GM19351 (cell line): ENCODE data around the gene CSNK1A1.
"Not testable (repeated sequence)": the region's sequence is repeated elsewhere in the genome, so short reads cannot be mapped to it uniquely, and the experiment has no call there.

Source experiments
- ATAC-seq: cut with Tn5 transposase; IDR thresholded peaks from one replicate; pipeline ENCODE4 v1.9.1; 2021; ENCODE audit warnings: mild to moderate bottlenecking, moderate library complexity; ENCODE audit not compliant: unreplicated experiment

CSNK1A1 gene

GRCh38 chr5:149535787-149536186 lies 15.5 kb downstream of the CSNK1A1 start:
- ATAC-seq, result not testable (repeated sequence)

GRCh38 chr5:149532413-149532812 lies 18.8 kb downstream of the CSNK1A1 start:
- no peak for ATAC-seq

DNA sequence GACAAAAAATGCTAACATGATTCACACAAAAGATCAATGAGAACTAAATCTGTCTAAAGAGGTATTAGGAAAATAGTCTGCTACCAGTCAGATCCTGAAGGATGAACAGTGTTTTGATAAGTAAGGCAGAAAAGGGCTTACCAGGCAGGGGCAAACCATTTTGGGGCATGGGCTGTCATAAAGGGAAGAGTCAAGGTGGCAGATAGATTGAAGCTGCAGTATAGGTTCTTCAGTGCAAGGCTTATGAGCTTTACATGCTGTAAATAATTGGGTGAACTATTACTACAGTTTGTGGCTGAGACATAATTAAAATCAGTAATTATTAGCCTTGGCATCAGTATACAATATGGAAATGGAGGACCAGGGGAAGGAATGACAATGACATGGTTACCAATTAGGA lies 21.8 kb downstream of the CSNK1A1 start:
- ATAC-seq, result no peak

GRCh38 chr5:149528281-149529060 lies 22.8 kb downstream of the CSNK1A1 start:
- ATAC-seq, result no peak

DNA sequence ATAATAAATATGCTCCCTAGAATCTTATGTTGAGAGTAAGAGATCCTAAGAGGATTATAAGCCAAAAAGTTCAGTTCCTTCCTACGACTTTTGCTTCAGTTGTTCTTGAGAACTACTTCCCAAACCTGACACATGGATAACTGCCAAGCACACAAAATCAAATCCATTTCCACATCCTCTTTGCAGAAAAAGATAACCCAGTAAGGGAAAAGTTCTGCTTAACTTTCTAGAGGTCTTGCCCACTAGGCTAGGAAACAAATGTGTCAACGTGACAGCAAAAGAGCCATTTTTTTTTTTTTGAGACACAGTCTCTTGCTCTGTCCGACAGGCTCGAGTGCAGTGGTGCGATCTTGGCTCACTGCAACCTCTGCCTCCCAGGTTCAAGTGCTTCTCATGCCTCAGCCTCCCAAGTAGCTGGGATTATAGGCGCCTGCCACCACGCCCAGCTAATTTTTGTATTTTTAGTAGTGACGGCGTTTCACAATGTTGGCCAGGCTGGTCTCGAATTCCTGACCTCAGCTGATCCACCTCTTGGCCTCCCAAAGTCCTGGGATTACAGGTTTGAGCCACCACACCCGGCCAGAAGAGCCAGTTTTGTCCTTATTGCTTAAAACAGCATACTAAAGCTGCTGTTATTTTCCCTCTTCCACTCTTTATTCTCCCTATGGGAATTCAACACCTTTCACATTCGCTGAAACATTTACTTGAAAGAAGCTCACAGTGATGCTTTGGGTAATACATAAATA lies 24.2 kb downstream of the CSNK1A1 start:
- ATAC-seq, result no peak

DNA sequence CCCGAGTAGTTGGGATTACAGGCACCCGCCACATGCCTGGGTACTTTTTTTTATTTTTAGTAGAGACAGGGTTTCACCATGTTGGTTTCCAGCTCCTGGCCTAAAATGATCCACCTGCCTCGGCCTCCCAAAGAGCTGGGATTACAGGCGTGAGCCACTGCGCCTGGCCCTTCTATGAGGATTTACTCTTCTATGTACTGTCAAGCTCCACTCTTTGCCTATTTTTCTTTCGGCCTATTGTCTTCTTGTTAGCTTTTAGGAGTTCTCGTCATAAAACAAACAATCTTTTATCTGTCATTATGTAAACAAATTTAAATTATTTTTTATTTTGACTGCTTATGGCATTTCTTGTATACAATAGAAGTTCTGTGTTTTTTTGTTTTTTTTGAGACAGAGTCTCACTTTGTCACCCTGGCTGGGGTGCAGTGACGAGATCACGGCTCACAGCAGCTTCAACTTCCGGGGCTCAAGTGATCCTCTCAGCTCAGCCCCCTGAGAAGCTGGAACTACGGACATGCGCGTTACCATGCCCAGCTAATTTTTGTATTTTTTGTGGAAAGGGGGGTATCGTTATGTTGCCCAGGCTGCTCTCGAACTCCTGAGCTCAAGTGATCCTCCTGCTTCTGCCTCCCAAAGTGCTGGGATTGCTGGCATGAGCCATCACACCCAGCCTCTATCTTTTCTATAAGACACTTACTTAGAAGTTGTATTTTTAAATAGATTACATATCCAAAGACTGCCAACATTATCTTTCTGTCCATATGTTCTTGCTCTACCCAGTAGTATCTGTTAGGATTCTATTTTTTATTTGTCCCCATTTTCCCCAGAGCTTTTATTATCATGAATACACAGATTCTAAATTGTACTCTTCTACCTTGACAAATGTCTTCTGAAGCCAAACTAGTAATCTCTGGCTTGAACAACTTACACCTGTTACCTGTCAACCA lies 29.2 kb downstream of the CSNK1A1 start:
- ATAC-seq, result no peak

DNA sequence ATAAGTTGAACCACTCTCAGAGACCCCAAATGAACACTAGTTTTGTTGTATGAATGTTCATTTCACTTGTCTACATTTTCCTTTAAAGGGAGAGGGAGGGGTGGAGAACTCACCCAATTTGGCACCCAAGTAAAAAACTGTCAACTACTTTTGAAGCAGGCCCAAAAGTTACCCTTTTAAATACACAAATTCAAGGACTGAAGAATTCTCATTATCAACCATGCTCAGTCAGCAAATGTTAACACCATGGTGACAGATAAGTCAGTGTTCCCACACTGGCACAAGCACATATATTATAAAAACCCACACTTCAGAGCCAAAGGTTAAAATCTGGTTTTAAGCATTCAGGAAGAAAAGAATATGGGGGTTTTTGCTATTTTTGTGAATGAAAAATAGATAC lies 31.6 kb downstream of the CSNK1A1 start:
- no peak for ATAC-seq

DNA sequence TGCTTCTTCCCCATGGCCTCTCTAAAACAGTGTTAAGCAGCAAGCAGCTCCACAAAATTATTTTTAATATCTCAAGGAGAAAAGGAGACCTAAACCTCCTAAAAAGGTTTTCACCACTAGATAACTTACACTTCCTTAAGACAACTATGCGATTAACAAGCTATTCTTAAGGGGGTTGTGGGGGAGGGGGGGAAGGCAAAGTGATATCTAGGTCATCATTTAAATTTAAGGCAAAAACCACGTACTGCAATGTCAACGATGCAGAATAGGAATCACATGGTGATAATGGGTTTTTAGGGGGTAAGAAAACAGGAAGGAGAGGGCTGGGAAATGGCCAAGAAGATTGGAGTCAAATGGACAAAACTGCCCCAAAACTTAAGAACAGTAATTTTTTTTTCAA lies 32.6 kb downstream of the CSNK1A1 start:
- no peak for ATAC-seq

- no peak for ATAC-seq
These were observed 33.6 kb downstream of the CSNK1A1 start for GRCh38 chr5:149517461-149518122.

DNA sequence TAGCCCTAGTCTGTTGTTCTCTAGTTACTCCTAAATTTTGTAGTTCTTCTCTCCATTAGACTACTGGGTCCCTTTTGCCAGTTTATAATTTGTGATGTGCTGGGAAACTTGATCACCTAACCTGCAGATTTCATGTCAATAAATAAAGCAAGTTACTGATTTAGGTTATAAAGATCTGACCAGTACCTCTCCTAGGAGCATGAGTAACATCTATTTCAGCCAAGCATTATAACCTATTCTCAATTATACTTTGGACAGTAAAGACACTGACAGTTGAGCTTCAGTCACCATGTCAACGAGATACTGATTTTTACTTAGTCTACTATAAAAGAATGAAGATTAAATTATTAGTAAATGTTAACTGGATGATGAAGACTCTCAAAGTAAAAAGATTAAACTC lies 36.7 kb downstream of the CSNK1A1 start:
- no peak for ATAC-seq

DNA sequence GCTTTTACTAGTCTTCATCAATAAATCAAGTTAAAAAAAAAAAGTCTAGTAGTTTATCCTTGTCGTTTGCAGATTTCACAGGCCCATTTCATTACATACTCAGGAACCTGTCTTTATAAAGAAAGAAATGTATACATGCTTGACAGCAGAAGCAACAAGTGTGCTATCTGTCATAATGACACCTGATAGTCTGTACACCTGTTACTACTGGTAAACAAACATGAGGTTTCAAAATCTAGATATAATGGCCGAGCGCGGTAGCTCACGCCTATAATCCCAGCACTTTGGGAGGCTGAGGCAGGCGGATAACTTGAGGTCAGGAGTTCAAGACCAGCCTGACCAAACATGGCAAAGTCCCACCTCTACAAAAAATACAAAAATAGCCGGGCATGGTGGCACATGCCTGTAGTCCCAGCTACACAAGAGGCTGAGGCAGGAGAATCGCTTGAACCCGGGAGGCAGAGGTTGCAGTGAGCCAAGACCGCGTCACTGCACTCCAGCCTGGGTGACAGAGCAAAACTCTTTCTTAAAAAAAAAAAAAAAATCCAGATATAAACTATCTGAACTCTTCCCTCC lies 37.8 kb downstream of the CSNK1A1 start:
- not testable (repeated sequence) for ATAC-seq

GRCh38 chr5:149510136-149510535 lies 41.1 kb downstream of the CSNK1A1 start:
- no peak for ATAC-seq

DNA sequence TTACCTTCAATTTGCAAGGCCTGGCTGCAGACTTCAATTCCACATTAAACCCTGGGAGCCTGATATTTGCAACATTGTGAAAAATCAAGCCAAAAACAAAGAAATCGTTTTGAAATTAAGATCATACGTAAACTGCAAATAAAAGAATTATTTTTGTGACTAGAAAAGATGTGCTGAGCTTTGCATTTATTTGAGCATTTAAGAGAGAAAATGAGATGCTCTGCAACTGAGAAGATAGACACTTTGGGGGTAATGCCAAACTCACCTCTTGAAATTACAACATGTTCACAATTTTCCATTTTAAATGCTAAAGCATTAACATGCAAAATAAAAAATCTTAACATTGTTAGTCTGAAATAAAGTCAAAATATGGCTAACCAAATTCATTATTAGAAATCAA lies 46.6 kb downstream of the CSNK1A1 start:
- no peak for ATAC-seq

- ATAC-seq, result no peak
These were observed 48.2 kb downstream of the CSNK1A1 start for GRCh38 chr5:149503006-149503405.

DNA sequence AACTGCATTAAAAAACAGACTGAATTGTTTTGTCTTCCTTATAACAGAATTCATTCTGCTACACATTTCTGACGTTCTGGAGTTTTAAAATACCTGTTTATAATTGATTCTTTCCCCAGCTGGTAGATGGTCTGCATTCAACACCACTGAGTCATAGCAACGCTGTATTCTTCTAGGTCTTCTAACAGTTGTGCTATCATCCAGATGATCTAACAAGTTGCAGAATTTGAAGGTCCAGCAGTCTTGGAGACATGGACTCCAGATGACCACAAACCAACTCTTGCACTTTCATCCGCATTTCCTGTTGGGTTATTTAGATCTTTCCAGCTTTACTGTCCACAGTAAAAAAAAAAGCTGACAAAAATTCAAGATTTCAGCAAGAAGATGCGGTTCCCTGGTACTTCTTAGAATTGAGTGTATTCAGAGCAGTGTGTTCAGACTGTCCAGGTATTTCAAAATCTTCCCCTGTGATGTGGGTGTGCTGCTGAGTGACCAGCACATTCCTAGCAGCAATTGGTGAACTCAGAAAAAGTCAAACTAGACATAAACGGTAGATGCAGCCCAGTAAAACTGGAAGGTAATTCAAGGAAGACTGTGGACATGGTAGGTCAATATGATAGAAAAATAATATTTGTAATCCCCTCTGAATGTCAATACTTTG lies 50.2 kb downstream of the CSNK1A1 start:
- ATAC-seq, result no peak

- no peak for ATAC-seq
These were observed 52.4 kb downstream of the CSNK1A1 start for GRCh38 chr5:149498724-149499336.

- no peak for ATAC-seq
These were observed 53.9 kb downstream of the CSNK1A1 start for GRCh38 chr5:149497357-149497756.

DNA sequence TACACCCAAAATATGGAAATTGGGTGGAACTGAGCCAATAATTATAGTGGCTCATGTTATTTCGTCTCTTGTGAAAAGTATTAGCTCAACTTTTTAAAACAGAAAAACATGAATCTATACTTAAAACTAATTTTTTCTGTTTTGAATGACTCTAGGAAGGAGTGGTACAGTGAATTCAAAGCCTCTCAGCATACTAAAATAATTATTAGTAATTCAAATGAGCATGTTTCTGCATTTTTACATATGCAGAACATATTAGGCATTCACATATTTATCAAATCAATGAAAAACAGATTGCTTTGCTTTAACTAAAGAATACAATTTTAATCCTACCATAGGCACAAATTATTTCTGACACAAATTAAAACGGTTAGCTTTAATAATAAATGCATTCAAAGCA lies 54.3 kb downstream of the CSNK1A1 start:
- no peak for ATAC-seq

- ATAC-seq, result no peak
These were observed 55.1 kb downstream of the CSNK1A1 start for GRCh38 chr5:149496166-149496565.
